ENCODE measurements around the gene STAT3.
"Not testable (repeated sequence)": the region's sequence is repeated elsewhere in the genome, so short reads cannot be mapped to it uniquely, and the experiment has no call there.

The STAT3 gene

DNA sequence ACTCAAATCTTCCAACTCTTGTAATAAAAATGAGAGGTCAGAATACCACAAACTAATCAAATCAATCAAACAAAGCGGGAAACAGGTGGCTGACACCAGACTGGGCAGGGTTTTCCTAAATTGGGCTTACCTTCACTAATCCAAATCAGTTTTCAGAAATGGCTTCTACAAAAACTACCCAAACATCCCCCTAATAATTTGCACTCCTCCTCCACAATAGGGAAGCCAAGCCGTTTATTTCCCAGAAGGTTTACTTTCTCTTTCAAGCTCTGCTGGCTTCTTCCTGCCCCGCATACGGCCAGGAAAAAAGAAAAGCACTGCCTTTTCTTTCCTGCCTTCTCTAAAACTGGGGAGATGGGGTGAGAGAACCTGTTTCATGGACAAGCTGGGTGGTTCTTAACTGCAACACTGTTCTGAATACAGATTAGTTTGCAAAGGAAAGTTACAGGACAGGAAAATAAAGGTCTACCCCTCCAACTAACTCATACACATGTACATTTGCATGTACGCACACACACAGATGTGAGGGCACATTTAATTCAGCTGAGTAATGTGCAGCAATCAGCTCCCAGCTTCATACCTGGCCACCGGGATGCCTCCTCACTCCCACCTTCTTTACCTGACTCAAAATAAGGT lies 9.2 kb downstream of the STAT3 start:
- DNase-seq, result no peak

DNA sequence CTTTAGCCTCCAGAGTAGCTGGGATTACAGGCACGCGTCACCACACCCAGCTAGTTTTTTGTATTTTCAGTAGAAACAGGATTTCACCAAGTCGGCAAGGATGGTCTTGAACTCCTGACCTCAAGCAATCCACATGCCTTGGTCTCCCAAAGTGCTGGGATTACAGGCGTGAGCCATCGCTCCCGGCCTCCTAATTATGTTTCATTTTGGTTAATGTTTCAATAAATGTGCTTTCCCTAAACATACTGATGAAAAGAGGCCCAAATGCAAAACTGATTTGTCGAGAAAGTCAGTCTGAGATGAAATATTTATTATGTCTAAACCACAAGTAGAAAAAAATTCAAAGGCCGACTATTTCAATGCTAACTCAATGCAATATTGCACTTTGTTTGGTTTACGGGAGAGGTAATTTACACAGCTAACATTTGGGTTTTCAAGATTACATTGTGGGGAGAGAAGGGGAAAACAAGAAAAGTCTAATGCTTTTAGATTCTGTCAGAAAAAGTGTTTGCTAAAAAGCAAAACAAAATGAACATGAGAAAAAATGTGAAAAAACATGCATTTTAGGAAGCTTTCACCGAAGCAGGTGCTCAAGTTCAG lies 9.8 kb downstream of the STAT3 start:
- no peak for DNase-seq

DNA sequence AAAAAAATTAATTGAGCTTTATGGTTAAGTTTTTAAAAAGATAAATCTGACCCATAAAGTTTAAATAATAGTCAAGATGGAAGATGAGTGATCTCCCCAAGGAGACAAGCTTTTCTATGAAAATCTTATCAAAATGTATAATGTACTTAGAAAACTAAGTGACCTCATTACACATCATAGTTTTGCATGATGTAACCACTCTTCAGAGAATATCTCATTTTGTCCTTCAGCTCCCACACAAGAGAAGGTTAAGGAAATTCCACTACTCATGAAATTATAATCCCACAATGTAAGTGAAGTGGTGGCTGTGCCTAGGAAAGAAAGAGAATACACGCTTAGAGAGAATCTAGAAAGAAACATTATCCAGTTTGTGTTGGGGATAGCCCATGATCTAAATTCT lies 14.3 kb downstream of the STAT3 start:
- DNase-seq, result no peak

GRCh38 chr17:42372142-42372541 lies 16.1 kb downstream of the STAT3 start:
- no peak for DNase-seq

GRCh38 chr17:42368797-42369561 lies 19.3 kb downstream of the STAT3 start:
- not testable (repeated sequence) for DNase-seq

GRCh38 chr17:42368310-42368709 lies 19.9 kb downstream of the STAT3 start:
- DNase-seq, result not testable (repeated sequence)

DNA sequence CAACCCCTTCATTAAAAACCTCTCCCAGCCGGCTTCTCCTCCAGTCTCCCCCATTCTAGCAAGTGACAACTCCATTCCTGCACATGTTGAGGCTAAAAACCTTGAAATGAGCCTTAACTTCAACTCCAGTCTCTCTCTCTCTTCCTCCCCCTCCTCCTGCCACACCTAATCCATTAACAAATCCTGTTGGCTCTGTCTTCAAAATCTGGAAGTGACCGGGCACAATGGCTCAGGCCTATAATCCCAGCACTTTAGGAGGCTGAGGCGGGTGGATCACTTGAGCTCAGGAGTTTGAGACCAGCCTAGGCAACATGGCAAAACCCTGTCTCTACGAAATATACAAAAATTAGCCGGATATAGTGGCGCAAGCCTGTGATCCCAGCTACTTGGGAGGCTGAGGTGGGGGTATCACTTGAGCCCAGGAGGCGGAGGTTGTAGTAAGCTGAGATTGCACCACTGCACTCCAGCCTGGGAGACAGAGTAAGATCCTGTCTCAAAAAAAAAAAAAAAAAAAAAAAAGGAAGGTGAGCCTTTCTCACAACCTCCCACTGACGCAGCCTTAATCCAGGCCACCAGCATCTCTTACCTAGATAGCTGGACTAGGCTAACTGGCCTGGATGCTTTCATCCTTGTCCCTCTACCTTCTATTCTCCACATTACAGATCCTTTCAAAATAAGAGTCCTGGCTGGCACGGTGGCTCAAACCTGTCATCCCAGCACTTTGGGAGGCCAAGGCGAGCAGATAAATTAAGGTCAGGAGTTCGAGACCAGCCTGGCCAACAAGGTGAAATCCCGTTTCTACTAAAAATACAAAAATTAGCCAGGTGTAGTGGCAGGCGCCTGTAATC lies 21.8 kb downstream of the STAT3 start:
- DNase-seq, result not testable (repeated sequence)

DNA sequence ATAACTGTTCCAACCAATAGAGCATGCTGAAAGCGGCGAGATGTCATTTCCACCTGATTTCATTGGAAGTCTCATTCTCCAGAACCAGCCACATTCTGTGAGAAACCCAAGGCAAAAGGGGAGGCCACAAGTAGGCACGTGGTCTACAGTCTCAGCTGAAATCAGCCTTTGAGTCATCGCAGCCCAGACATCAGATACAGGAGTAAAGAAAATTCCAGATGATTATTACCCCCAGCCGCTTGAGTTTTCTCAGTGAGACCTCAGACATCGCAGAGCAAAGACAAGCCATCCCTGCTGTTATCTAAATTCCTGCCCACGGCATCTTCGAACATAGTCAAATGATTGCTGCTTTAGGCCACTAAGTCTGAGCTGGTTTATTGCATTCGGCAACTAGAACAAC lies 23.1 kb downstream of the STAT3 start:
- peak; percentile 27 for DNase-seq

- no peak for DNase-seq
These were observed 24.3 kb downstream of the STAT3 start for GRCh38 chr17:42363767-42364585.

- no peak for DNase-seq
These were observed 25.0 kb downstream of the STAT3 start for GRCh38 chr17:42363231-42363630.

DNA sequence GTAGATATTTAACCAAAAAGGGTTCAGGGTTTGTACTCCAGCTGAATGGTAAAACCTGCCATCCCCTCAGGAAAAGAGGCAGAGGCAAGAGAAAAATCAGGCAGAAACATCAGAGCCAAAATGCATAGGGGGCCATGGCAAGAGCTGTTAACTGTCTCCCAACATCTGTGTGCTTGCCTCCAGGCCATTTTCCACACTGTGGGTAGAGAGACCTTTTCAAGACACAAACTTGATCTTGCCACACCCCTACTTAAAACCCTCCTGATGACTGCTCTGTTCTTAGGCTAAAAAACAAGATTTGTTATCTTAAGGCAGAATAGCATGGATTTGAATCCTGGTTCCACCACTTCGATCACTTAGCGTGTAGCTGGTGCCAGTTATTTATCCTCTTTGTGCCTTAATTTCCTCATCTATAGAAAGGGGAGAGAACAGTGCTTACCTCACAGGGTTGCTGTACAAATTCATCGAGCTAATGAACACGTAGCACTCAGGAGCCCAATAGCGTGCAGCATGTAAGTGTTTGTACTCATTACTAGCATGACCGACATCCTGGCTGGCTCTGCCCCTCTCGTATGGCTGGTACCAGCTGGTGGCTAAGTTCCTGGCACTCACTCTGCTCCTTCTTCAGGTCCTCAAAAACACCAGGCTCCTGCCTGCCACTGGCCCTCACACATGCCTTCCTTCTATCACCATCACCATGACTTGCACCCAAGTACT lies 25.8 kb downstream of the STAT3 start:
- no peak for DNase-seq

GRCh38 chr17:42361781-42362186 lies 26.5 kb downstream of the STAT3 start:
- peak; percentile 61 for DNase-seq

GRCh38 chr17:42360388-42360787 lies 27.9 kb downstream of the STAT3 start:
- DNase-seq, result not testable (repeated sequence)

GRCh38 chr17:42359133-42359532 lies 29.1 kb downstream of the STAT3 start:
- DNase-seq, result no peak

DNA sequence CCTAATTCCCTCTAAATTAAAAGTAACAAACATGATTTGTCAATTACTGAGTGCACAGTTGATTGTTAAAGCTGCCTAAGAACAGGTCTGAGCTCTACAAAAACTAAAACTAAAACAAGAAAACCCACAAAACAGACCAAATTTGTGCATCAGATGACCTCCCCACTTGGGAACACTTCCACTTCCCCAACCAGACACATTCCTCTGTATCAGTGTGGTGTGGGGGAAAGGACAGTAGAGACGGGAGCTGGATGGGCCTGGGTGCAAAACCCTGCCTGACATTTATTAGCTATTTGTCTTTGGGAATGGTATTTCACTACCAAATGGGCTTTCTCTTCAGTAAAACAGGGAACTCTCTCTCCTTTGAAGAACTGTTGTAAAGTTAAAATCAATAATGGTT lies 29.8 kb downstream of the STAT3 start:
- no peak for DNase-seq

GRCh38 chr17:42354956-42355843 lies 33.0 kb downstream of the STAT3 start:
- DNase-seq, result no peak

DNA sequence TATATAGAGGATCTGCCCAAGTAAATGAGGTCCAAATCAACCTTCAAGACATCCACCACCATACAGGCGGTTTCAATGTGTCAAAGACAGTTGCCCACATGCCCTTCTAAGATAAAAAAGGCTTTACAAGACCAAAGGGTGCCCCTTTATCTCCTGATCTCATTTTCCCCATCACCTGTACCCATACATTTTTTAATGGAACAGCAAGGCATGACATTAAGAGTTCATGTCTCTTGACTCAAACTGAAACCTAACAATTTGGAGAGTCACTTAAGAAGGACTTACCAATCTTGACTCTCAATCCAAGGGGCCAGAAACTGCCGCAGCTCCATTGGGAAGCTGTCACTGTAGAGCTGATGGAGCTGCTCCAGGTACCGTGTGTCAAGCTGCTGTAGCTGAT lies 40.1 kb downstream of the STAT3 start:
- DNase-seq, result no peak

- DNase-seq, result no peak
These were observed 40.6 kb downstream of the STAT3 start for GRCh38 chr17:42347606-42348005.

- DNase-seq, result no peak
These were observed 41.0 kb downstream of the STAT3 start for GRCh38 chr17:42347198-42347597.

GRCh38 chr17:42346481-42346880 lies 41.8 kb downstream of the STAT3 start:
- DNase-seq, result no peak
